HTR-8/SVneo (cell line): ENCODE data around the gene STK4.
A peak's percentile ranks its signal among the peaks of the same experiment; 100 is the strongest.

ENCODE experiments used
- DNase-seq: peaks from one replicate; pipeline ENCODE4 v3.0.0; 2011; ENCODE audit warnings: low spot score, mixed read lengths; ENCODE audit not compliant: insufficient read length
- FAIRE-seq: peaks from 2 replicates; lab custom pipeline; 2011; peaks lifted over from hg19 to GRCh38; lab: Jason Lieb, UNC

Gene STK4

GRCh38 chr20:44950368-44950767 is 15.9 kb upstream of the STK4 start:
- DNase-seq (no peak), FAIRE-seq (peak; percentile 52)

GRCh38 chr20:44952731-44953130 is 13.6 kb upstream of the STK4 start:
- no peak for FAIRE-seq
- no peak for DNase-seq

- no peak for DNase-seq
- no peak for FAIRE-seq
Measured at GRCh38 chr20:44954211-44954610, 12.1 kb upstream of the STK4 start.

- no peak for FAIRE-seq
- no peak for DNase-seq
Measured at GRCh38 chr20:44955270-44955669, 11.0 kb upstream of the STK4 start.

- no peak for FAIRE-seq
- DNase-seq: no peak
Measured at GRCh38 chr20:44956410-44956809, 9.9 kb upstream of the STK4 start.

- DNase-seq (no peak), FAIRE-seq (no peak)
Measured at GRCh38 chr20:44958276-44958675, 8.0 kb upstream of the STK4 start.

GRCh38 chr20:44959082-44959637 is 7.2 kb upstream of the STK4 start:
- FAIRE-seq: no peak
- no peak for DNase-seq

GRCh38 chr20:44959638-44960102 is 6.6 kb upstream of the STK4 start:
- DNase-seq (peak; percentile 73), FAIRE-seq (peak; percentile 91)

- peak; percentile 100 for DNase-seq
- peak; percentile 94 for FAIRE-seq
Measured at GRCh38 chr20:44960103-44960852, 6.0 kb upstream of the STK4 start, which contains the start of gene TOMM34. TOMM34 (minus strand) TSS chr20:44960397; CDS start chr20:44960333, 64 bp downstream.

- DNase-seq (peak; percentile 39), FAIRE-seq (no peak)
Measured at GRCh38 chr20:44961011-44961869, 5.1 kb upstream of the STK4 start.

- FAIRE-seq (peak; percentile 31), DNase-seq (peak; percentile 62)
Measured at GRCh38 chr20:44961870-44962267, 4.4 kb upstream of the STK4 start.

- no peak for DNase-seq
- FAIRE-seq: no peak
Measured at GRCh38 chr20:44962483-44962882, 3.8 kb upstream of the STK4 start.

- DNase-seq: no peak
- no peak for FAIRE-seq
Measured at GRCh38 chr20:44963325-44964215, 2.7 kb upstream of the STK4 start.

GRCh38 chr20:44965651-44966029 is 672 bp upstream of the STK4 start:
- FAIRE-seq: no peak
- DNase-seq: no peak

GRCh38 chr20:44967207-44967807 is 995 bp downstream of the STK4 start:
- FAIRE-seq: no peak
- DNase-seq: no peak

GRCh38 chr20:44969300-44969894 is 3.1 kb downstream of the STK4 start:
- no peak for FAIRE-seq
- no peak for DNase-seq

GRCh38 chr20:44970243-44970757 is 4.0 kb downstream of the STK4 start:
- DNase-seq (no peak), FAIRE-seq (no peak)

- DNase-seq: peak; percentile 67
- FAIRE-seq: no peak
Measured at GRCh38 chr20:44973053-44973452, 6.7 kb downstream of the STK4 start.

- FAIRE-seq (no peak), DNase-seq (no peak)
Measured at GRCh38 chr20:44976698-44977097, 10.4 kb downstream of the STK4 start.
